Vagina (tissue), 2 donors: ENCODE data around the gene ACACA.

ENCODE experiments used
- CTCF ChIP-seq, 3 experiments: fragments of 450-650 bp in 2 of 3; fragments of 200-600 bp in 1 of 3; sonication (generic) in 1 of 3; IDR thresholded peaks; one replicate each; pipeline ENCODE4 v1.5.1; 2017 to 2019; ENCODE audit warnings: antibody characterized with exemption in 3 of 3, mild to moderate bottlenecking in 2 of 3, moderate library complexity in 2 of 3
- POLR2A ChIP-seq, 2 donors: fragments of 450-650 bp; IDR thresholded peaks; one replicate each; pipeline ENCODE4 v1.6.1; 2017; ENCODE audit warnings: antibody characterized with exemption in 2 of 2, mild to moderate bottlenecking in 2 of 2, moderate library complexity in 2 of 2
- POLR2AphosphoS5 ChIP-seq, 2 donors: sonication (generic); formaldehyde crosslinking; IDR thresholded peaks; one replicate each; pipeline ENCODE4 v1.9.0; 2017; ENCODE audit warnings: antibody characterized with exemption in 2 of 2, mild to moderate bottlenecking in 2 of 2, low read depth in 1 of 2; ENCODE audit not compliant: insufficient read depth in 1 of 2

- TF ChIP-seq CTCF (IDR thresholded peaks at IDR 0.05) (no peak), POLR2A (IDR thresholded peaks at IDR 0.05) (no peak), POLR2AphosphoS5 (IDR thresholded peaks at IDR 0.05; ENCODE audit: insufficient read depth in 1 of 2, low read depth in 1 of 2) (no peak)
Measured at GRCh38 chr17:37391146-37391545, 15.5 kb downstream of the ACACA start.
